ENCODE measurements around the gene STAC2. TPM values are rescaled to one million over a fixed set of nuclear protein-coding genes. Genes with fewer than 3 reads are reported as not detected.
A peak's percentile ranks its signal among the peaks of the same experiment; 100 is the strongest.
"Not testable (repeated sequence)": the region's sequence is repeated elsewhere in the genome, so short reads cannot be mapped to it uniquely, and the experiment has no call there.

The STAC2 gene
- total and polyA plus RNA-seq, 7 experiments from 2014 or later: not detected

DNA sequence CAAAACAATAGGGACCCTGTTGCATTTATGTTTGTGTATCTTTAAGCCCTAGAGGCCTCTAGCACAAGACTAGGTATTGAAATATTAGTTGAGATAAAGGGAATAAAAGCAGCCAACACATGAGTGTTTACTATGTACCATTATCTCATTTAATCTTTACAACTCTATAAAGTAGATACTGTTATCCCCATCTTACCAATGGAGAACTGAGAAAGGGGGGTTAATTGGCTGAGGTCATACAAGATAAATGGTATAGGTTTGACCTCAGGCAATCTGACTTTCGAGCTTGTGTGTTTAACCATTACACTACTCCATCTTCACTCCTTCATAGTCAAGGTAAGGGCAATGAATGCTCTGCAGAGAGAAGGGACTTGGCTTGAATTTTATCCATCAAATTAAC, 26.3 kb upstream of the STAC2 start:
- intact Hi-C loops (cut with micrococcal nuclease): no loop called here
- Histone ChIP-seq H3K4me3 (ENCODE audit: low read length) (no peak overlapping the region), H3K4me1 (ENCODE audit: control insufficient read depth in 2 of 2, insufficient read depth in 2 of 2, low read length in 2 of 2) (no peaks in the 10 kb centered on the region), H3K9me3 (ENCODE audit: control insufficient read depth in 2 of 3, low read length in 3 of 3) (no peaks in the 10 kb centered on the region), H3K27me3 (ENCODE audit: control insufficient read depth in 2 of 2, insufficient read depth in 2 of 2, low read length in 2 of 2) (no peaks in the 10 kb centered on the region), H3K27ac (ENCODE audit: low read depth, low read length) (no peak overlapping the region), H3K36me3 (ENCODE audit: control insufficient read depth in 2 of 3, insufficient read depth in 3 of 3, low read length in 3 of 3) (peaks cover 0 to 24% (median 4%) of the 10 kb centered on the region in 3 experiments)
- ChIA-PET CTCF (interaction anchor here (0.5 to 1.1 kb wide), 2 partner anchors 8 to 643 kb away, joined by 3 to 5 read pairs; no protein-coding TSS in a partner anchor), POLR2A (interaction anchor here (0.6 kb wide), 1 partner anchor 235 kb away, joined by 3 read pairs; no protein-coding TSS in a partner anchor)
- no peak for ATAC-seq
- Mint-ChIP-seq H3K4me3 (no peak overlapping the region), H3K9me3 (peaks cover 0 to 1% (median 0%) of the 10 kb centered on the region in 11 donors), H3K36me3 (peaks cover 3 to 19% (median 13%) of the 10 kb centered on the region in 5 donors), H3K27ac (no peak overlapping the region), H3K27me3 (no peaks in the 10 kb centered on the region), H3K4me1 (no peaks in the 10 kb centered on the region)
- no peak for DNase-seq

DNA sequence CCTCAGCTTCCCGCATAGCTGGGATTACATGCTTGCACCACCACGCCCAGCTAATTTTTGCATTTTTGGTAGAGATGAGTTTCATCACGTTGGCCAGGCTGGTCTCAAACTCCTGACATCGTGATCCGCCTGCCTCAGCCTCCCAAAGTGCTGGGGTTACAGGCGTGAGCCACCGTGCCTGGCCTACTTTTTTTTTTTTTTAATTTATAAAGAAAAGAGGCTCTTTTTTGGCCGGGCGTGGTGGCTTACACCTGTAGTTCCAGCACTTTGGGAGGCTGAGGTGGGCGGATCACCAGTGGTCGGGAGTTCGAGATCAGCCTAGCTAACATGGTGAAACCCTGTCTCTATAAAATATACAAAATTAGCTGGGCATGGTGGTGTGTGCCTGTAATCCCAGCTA, 24.3 kb upstream of the STAC2 start:
- ChIA-PET CTCF (interaction anchor here (0.6 kb wide), 1 partner anchor 43 kb away, joined by 3 read pairs; no protein-coding TSS in a partner anchor), POLR2A (interaction anchor here (1.1 to 1.9 kb wide), 4 partner anchors 12 to 50 kb away, joined by 3 to 5 read pairs (median 3); partner anchors contain the start of gene RPL19)
- H3K4me3 Mint-ChIP-seq; H3K9me3 ChIP-seq (ENCODE audit: control insufficient read depth in 2 of 3, low read length in 3 of 3); H3K4me1 ChIP-seq (ENCODE audit: control insufficient read depth in 2 of 2, insufficient read depth in 2 of 2, low read length in 2 of 2); H3K27me3 ChIP-seq (ENCODE audit: control insufficient read depth in 2 of 2, insufficient read depth in 2 of 2, low read length in 2 of 2); H3K9me3 Mint-ChIP-seq; ATAC-seq; H3K27ac ChIP-seq (ENCODE audit: low read depth, low read length); DNase-seq; H3K27me3 Mint-ChIP-seq; H3K27ac Mint-ChIP-seq; intact Hi-C loops (cut with micrococcal nuclease); H3K4me3 ChIP-seq (ENCODE audit: low read length); H3K4me1 Mint-ChIP-seq: not testable (repeated sequence)
- H3K36me3 ChIP-seq (ENCODE audit: control insufficient read depth in 2 of 3, insufficient read depth in 3 of 3, low read length in 3 of 3): peaks cover 0 to 19% (median 4%) of the 10 kb centered on the region in 3 experiments
- peaks cover 3 to 13% (median 12%) of the 10 kb centered on the region in 5 donors for H3K36me3 Mint-ChIP-seq

DNA sequence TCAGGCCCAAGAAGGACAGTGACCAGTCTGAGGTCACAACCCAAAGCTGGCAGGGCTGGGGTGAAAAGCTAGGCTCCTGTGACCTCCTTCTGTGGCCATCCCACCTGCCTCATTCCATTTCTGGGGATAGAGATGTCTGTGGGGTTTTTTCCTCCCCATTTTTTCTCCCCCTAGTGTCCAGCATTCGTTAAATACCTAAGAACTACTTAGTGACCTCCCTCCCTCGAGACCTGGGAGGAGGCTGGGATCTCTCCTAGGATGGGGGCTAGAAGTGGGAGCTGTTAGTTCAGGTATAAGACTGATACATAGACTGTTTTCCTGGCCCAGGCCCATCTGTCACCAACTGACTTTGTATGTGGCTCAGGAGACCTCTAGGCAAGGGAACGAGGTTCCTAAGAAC, 20.5 kb upstream of the STAC2 start:
- Histone ChIP-seq H3K9me3 (ENCODE audit: control insufficient read depth in 2 of 3, low read length in 3 of 3) (no peaks in the 10 kb centered on the region), H3K4me1 (ENCODE audit: control insufficient read depth in 2 of 2, insufficient read depth in 2 of 2, low read length in 2 of 2) (peaks cover 5 to 10% of the 10 kb centered on the region in 2 donors), H3K27me3 (ENCODE audit: control insufficient read depth in 2 of 2, insufficient read depth in 2 of 2, low read length in 2 of 2) (no peaks in the 10 kb centered on the region), H3K27ac (ENCODE audit: low read depth, low read length) (no peak overlapping the region), H3K36me3 (ENCODE audit: control insufficient read depth in 2 of 3, insufficient read depth in 3 of 3, low read length in 3 of 3) (no peaks in the 10 kb centered on the region), H3K4me3 (ENCODE audit: low read length) (no peak overlapping the region)
- Mint-ChIP-seq H3K27ac (no peak overlapping the region), H3K9me3 (peaks cover 0 to 1% (median 0%) of the 10 kb centered on the region in 11 donors), H3K4me1 (peaks cover 5 to 14% (median 10%) of the 10 kb centered on the region in 7 donors), H3K36me3 (no peaks in the 10 kb centered on the region), H3K27me3 (peaks cover 0 to 2% (median 0%) of the 10 kb centered on the region in 5 donors), H3K4me3 (no peak overlapping the region)
- intact Hi-C loops (cut with micrococcal nuclease): no loop called here
- ATAC-seq (no peak), DNase-seq (no peak)
- POLR2A ChIA-PET: interaction anchor here (2.3 to 3.2 kb wide), 2 partner anchors 39 to 44 kb away, joined by 9 to 28 read pairs; no protein-coding TSS in a partner anchor
- CTCF ChIA-PET: interaction anchor here (2.3 to 14.0 kb wide), 3 partner anchors 31 to 46 kb away, joined by 7 to 285 read pairs (median 14); partner anchors contain the start of gene RPL19

DNA sequence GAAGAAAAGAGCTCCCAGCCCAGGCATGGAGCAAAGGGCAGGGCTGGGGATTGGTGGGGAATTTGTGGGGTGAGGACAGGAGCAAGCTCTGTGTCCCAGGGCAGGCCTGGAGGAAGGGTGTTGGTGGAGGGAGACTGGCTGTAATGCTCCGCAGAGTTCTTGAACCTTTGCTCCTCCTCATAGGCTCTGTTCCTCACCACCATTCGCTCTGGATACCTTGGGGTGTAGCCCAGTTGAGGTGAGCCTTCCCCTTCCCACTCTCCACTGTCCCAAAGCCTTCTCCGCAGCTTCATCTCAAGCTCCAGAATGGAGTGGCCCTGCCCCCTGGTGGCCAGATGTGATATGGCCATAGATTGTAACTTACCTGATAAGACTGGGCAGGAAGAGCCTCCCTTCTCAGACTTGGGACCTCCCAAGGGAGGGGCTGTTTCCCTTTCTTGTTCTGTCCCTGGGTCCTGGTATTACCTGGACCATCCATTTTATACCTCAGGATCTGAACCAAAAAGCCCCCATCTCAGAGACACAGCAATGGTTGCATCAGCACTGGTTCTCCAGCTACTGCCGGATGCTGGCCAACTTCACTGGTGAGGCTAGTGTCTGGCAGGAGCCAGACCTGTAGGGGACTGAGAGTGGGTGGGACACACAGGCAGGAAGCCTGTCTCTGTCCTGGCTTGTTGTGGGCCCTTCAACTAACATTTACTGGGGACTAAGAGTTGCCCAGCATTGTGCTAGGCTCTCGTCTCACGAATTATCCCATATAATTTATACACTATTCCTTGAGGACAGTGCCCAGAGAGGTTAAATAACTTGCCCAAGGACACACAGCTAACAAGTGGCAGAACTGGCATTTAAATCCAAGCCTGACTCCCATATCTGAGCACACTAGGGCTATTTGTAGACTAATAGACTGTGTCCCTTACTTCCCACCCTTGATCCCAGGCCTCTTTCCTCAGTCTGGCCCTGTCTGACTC, 19.1 kb upstream of the STAC2 start:
- peak; percentile 96 for ATAC-seq
- CTCF ChIA-PET: interaction anchor here (0.6 to 14.0 kb wide), 23 partner anchors 7 to 1653 kb away, joined by 3 to 285 read pairs (median 4); partner anchors contain the start of genes ARL5C, CACNB1 and RPL19
- Histone ChIP-seq H3K9me3 (ENCODE audit: control insufficient read depth in 2 of 3, low read length in 3 of 3) (no peaks in the 10 kb centered on the region), H3K4me3 (ENCODE audit: low read length) (no peak overlapping the region), H3K27me3 (ENCODE audit: control insufficient read depth in 2 of 2, insufficient read depth in 2 of 2, low read length in 2 of 2) (no peaks in the 10 kb centered on the region), H3K36me3 (ENCODE audit: control insufficient read depth in 2 of 3, insufficient read depth in 3 of 3, low read length in 3 of 3) (no peaks in the 10 kb centered on the region), H3K4me1 (ENCODE audit: control insufficient read depth in 2 of 2, insufficient read depth in 2 of 2, low read length in 2 of 2) (peaks cover 6 to 10% of the 10 kb centered on the region in 2 donors), H3K27ac (ENCODE audit: low read depth, low read length) (no peak overlapping the region)
- peaks cover 7 to 16% (median 11%) of the 10 kb centered on the region in 7 donors for H3K4me1 Mint-ChIP-seq
- H3K27me3 Mint-ChIP-seq: peaks cover 0 to 4% (median 0%) of the 10 kb centered on the region in 5 donors
- peak overlapping the region in 5 of 10 donors; percentile 12 to 61 (median 38) for H3K4me3 Mint-ChIP-seq
- H3K9me3 Mint-ChIP-seq: peaks cover 0 to 1% (median 0%) of the 10 kb centered on the region in 11 donors
- H3K36me3 Mint-ChIP-seq: no peaks in the 10 kb centered on the region
- POLR2A ChIA-PET: interaction anchor here (0.6 to 3.2 kb wide), 5 partner anchors 9 to 70 kb away, joined by 3 to 28 read pairs (median 9); partner anchors contain the start of gene RPL19
- DNase-seq: peak; percentile 74 to 85 (median 81)
- intact Hi-C loops (cut with micrococcal nuclease): loop anchor here (1.0 to 2.0 kb wide), 4 partner anchors 10 to 262 kb away; no protein-coding TSS in a partner anchor
- H3K27ac Mint-ChIP-seq: peak overlapping the region in 6 of 9 donors; percentile 5 to 87 (median 66)

DNA sequence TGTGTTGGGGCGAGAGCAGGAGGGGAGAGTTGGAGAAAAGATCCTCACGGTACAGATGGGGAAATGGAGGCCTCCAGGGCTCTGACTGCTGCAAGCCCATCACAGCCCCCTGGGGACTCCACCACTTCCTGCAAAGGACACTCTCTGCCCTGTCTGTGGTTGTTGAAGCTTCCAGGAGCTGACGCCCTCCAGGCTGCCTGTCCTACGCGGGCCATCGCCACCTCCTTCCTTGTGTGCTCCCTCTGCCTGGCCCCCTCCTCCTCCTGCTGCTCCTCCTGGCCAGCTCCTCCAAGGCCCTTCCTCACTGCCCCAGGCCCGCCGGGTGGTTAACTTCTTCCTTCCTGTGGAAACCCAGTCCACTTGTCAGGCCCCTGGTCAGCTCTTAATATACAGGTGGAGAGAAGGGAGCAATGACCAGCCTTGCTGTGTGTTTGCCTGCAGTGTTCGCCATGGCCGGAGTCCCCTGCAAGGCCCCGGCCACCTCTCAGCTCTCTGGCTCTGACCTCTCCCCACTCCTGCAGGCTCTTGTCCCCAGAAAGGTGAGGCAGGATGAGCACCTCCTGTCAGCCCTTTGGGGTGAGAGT, 18.4 kb upstream of the STAC2 start:
- Mint-ChIP-seq H3K27ac (peak overlapping the region in 2 of 9 donors; percentile 12 to 46), H3K36me3 (no peaks in the 10 kb centered on the region), H3K4me3 (no peak overlapping the region), H3K4me1 (peaks cover 14 to 23% (median 18%) of the 10 kb centered on the region in 7 donors), H3K9me3 (peaks cover 0 to 1% (median 0%) of the 10 kb centered on the region in 11 donors), H3K27me3 (peaks cover 0 to 4% (median 0%) of the 10 kb centered on the region in 5 donors)
- Histone ChIP-seq H3K27ac (ENCODE audit: low read depth, low read length) (no peak overlapping the region), H3K4me3 (ENCODE audit: low read length) (no peak overlapping the region), H3K4me1 (ENCODE audit: control insufficient read depth in 2 of 2, insufficient read depth in 2 of 2, low read length in 2 of 2) (peaks cover 14 to 17% of the 10 kb centered on the region in 2 donors), H3K9me3 (ENCODE audit: control insufficient read depth in 2 of 3, low read length in 3 of 3) (no peaks in the 10 kb centered on the region), H3K36me3 (ENCODE audit: control insufficient read depth in 2 of 3, insufficient read depth in 3 of 3, low read length in 3 of 3) (no peaks in the 10 kb centered on the region), H3K27me3 (ENCODE audit: control insufficient read depth in 2 of 2, insufficient read depth in 2 of 2, low read length in 2 of 2) (no peaks in the 10 kb centered on the region)
- ChIA-PET POLR2A (interaction anchor here (1.3 to 3.2 kb wide), 4 partner anchors 8 to 44 kb away, joined by 6 to 28 read pairs (median 12); partner anchors contain the start of gene RPL19), CTCF (interaction anchor here (0.6 to 14.0 kb wide), 19 partner anchors 8 to 661 kb away, joined by 3 to 285 read pairs (median 5); partner anchors contain the start of genes CACNB1 and RPL19)
- intact Hi-C loops (cut with micrococcal nuclease): loop anchor here (1.0 to 2.0 kb wide), 4 partner anchors 9 to 261 kb away; no protein-coding TSS in a partner anchor
- ATAC-seq (no peak), DNase-seq (no peak)

DNA sequence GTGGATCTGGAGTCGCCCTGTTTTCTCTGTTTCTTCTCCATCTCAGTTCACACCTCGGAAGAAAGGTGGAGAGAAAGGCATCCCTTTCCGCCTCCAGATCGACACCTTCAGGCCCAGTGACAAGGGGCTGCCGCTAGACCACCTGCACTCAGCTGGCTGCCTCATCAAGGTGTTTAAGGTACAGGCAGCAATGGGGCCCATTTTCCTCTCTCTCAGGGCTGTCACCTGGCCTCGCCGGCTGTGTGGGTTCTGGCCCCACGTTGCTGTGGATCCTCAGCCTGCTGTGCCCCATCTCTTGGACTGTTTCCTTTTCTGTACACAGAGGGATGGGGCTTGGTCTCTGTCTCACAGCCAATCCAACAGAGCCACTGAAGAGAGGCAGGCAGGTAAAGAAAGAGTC, 17.4 kb upstream of the STAC2 start:
- intact Hi-C loops (cut with micrococcal nuclease): no loop called here
- H3K4me1 Mint-ChIP-seq: peaks cover 18 to 31% (median 25%) of the 10 kb centered on the region in 7 donors
- no peak overlapping the region for H3K4me3 ChIP-seq (ENCODE audit: low read length)
- ATAC-seq (no peak), DNase-seq (no peak)
- H3K4me3 Mint-ChIP-seq: no peak overlapping the region
- no peaks in the 10 kb centered on the region for H3K27me3 ChIP-seq (ENCODE audit: control insufficient read depth in 2 of 2, insufficient read depth in 2 of 2, low read length in 2 of 2)
- CTCF ChIA-PET: interaction anchor here (0.6 to 14.0 kb wide), 7 partner anchors 20 to 716 kb away, joined by 3 to 285 read pairs (median 3); no protein-coding TSS in a partner anchor
- POLR2A ChIA-PET: interaction anchor here (1.4 kb wide), 1 partner anchor 34 kb away, joined by 4 read pairs; no protein-coding TSS in a partner anchor
- no peak overlapping the region for H3K27ac Mint-ChIP-seq
- H3K36me3 Mint-ChIP-seq: no peaks in the 10 kb centered on the region
- H3K27me3 Mint-ChIP-seq: peaks cover 0 to 4% (median 0%) of the 10 kb centered on the region in 5 donors
- no peaks in the 10 kb centered on the region for H3K9me3 Mint-ChIP-seq
- no peak overlapping the region for H3K27ac ChIP-seq (ENCODE audit: low read depth, low read length)
- no peaks in the 10 kb centered on the region for H3K9me3 ChIP-seq (ENCODE audit: control insufficient read depth in 2 of 3, low read length in 3 of 3)
- no peaks in the 10 kb centered on the region for H3K36me3 ChIP-seq (ENCODE audit: control insufficient read depth in 2 of 3, insufficient read depth in 3 of 3, low read length in 3 of 3)
- peaks cover 20 to 25% of the 10 kb centered on the region in 2 donors for H3K4me1 ChIP-seq (ENCODE audit: control insufficient read depth in 2 of 2, insufficient read depth in 2 of 2, low read length in 2 of 2)

All from naive thymus-derived CD4-positive, alpha-beta T cell (primary cell).